Heart left ventricle (tissue), 13 donors: Measurements from ENCODE around the gene TAF4B.

ENCODE experiments used
- CTCF ChIP-seq, 12 donors: fragments of 200-600 bp; sonication (generic) in 4 of 12; IDR thresholded peaks; one replicate each; pipeline versions ENCODE4 v1.5.0 to v1.8.0; 2018 to 2022; ENCODE audit warnings: antibody characterized with exemption in 12 of 12, mild to moderate bottlenecking in 5 of 12
- POLR2A ChIP-seq, 2 donors: fragments of 450-650 bp; IDR thresholded peaks; one replicate each; pipeline ENCODE4 v1.6.1; 2017; ENCODE audit warnings: antibody characterized with exemption in 2 of 2, mild to moderate bottlenecking in 2 of 2, moderate library complexity in 2 of 2
- donor health status: ischemic (EF 13 %, LVEDD 7.1; RV severe dilation, severe dysfunction).
- donor health status: DM: no; HTN: yes; CAD: no.
- donor health status: DM: no; HTN: no; CAD: no.
- donor health status: ischemic (EF 25% LVEDD 6.9; RV normal size, moderate dysfunction).
- donor health status: ischemic (EF 25% LVEDD 5.7; RV mildly dilated, moderate dysfunction).
- donor health status: ischemic (EF 35%, LVEDD 5.7; RV mildly dilated, moderate dysfunction).
- donor health status: nonischemic (EF 11% LVEDD 7.7; RV severe dilation, severe dysfunction).
- donor health status: DM: yes; HTN: yes; CAD: no.
- donor health status: PGD.
- donor health status: ischemic (EF 29% LVEDD 5.4; RV normal size, mild dysfunction).
- donor health status: nonischemic (EF 23%, LVEDD 6.1; RV moderate dilation, normal function).

DNA sequence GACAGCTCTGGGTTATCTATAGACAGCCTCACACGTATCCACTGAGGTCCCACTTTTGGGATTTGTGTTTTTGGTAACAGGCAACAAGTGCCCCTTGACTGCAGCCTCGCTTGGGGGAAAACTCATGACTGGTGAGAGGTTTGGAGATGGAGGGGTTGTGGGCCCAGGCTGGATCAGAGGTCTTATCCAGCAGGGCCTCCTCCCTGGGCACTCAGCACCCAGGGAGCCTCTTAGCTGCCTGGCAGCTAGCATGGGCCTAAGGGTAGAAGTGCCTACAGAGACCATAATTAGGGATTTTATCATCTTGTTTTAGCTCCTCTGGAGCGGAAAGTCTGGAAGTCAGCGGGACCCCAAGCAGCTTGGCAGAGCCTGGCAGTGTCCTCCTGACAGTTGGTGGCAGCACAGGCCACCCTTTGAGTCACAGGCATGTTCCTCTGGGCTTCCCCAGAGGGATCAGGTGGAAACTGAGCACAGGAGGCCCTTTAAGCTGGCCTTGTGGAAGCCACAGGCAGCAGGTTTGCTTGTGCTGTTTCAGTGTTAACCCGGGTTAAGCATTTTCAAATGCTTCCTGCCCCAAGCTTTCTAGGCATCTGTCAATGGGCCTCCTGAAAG, 179.1 kb downstream of the TAF4B start:
- TF ChIP-seq CTCF (IDR thresholded peaks at IDR 0.05), result peak; percentile 14 to 59 (median 53)
- TF ChIP-seq POLR2A (IDR thresholded peaks at IDR 0.05), result no peak
